ENCODE measurements around the gene GGA1. TPM values are rescaled to one million over a fixed set of nuclear protein-coding genes. Genes with fewer than 3 reads are reported as not detected.

The GGA1 gene
- total and polyA plus RNA-seq, 11 donors, result 22.7 to 45.7 (median 27.4) TPM

GRCh38 chr22:37632174-37633088, 23.8 kb downstream of the GGA1 start:
- DNase-seq (no peak), ATAC-seq (no peak)
- peaks cover 0 to 39% (median 15%) of the 10 kb centered on the region in 9 donors for H3K36me3 ChIP-seq
- H3K4me1 ChIP-seq, result peaks cover 2 to 77% (median 26%) of the 10 kb centered on the region in 12 donors
- no peaks in the 10 kb centered on the region for H3K27me3 ChIP-seq
- intact Hi-C loops (cut with DNase I), result no loop called here
- H3K27ac ChIP-seq, result peak overlapping the region; percentile 65 to 98 (median 84)
- H3K4me3 ChIP-seq, result peak overlapping the region in 1 of 12 donors; percentile 36
- TF ChIP-seq POLR2A (IDR thresholded peaks at IDR 0.05) (no peak), CTCF (IDR thresholded peaks at IDR 0.05) (no peak)
- 81 to 85% (median 84%) methylated on average over 6 to 14 of the region's 14 CpGs for WGBS, 4 donors
- no peaks in the 10 kb centered on the region for H3K9me3 ChIP-seq

GRCh38 chr22:37633089-37633624, 24.5 kb downstream of the GGA1 start:
- peaks cover 2 to 77% (median 26%) of the 10 kb centered on the region in 12 donors for H3K4me1 ChIP-seq
- H3K4me3 ChIP-seq, result peak overlapping the region in 6 of 12 donors; percentile 1 to 36 (median 26)
- peaks cover 0 to 38% (median 15%) of the 10 kb centered on the region in 9 donors for H3K36me3 ChIP-seq
- H3K27ac ChIP-seq, result peak overlapping the region; percentile 65 to 98 (median 84)
- TF ChIP-seq POLR2A (IDR thresholded peaks at IDR 0.05) (no peak), CTCF (IDR thresholded peaks at IDR 0.05) (no peak)
- no peaks in the 10 kb centered on the region for H3K27me3 ChIP-seq
- H3K9me3 ChIP-seq, result no peaks in the 10 kb centered on the region
- ATAC-seq (peak in 1 of 4 donors; percentile 1), DNase-seq (no peak)
- intact Hi-C loops (cut with DNase I), result no loop called here
- 50 to 60% (median 59%) methylated on average over 7 to 11 of the region's 11 CpGs for WGBS, 4 donors

GRCh38 chr22:37633625-37634416, 25.2 kb downstream of the GGA1 start:
- ATAC-seq, result peak; percentile 76 to 91 (median 84)
- H3K4me3 ChIP-seq, result peak overlapping the region in 9 of 12 donors; percentile 1 to 36 (median 22)
- DNase-seq, result peak; percentile 90 to 95 (median 92)
- no peaks in the 10 kb centered on the region for H3K9me3 ChIP-seq
- TF ChIP-seq POLR2A (IDR thresholded peaks at IDR 0.05) (no peak), CTCF (IDR thresholded peaks at IDR 0.05) (peak in 9 of 12 donors; percentile 9 to 51 (median 26))
- peaks cover 2 to 80% (median 30%) of the 10 kb centered on the region in 12 donors for H3K4me1 ChIP-seq
- H3K36me3 ChIP-seq, result peaks cover 0 to 31% (median 14%) of the 10 kb centered on the region in 9 donors
- H3K27ac ChIP-seq, result peak overlapping the region; percentile 65 to 98 (median 84)
- no peaks in the 10 kb centered on the region for H3K27me3 ChIP-seq
- 4 to 19% (median 6%) methylated on average over 20 to 24 of the region's 24 CpGs for WGBS, 4 donors
- intact Hi-C loops (cut with DNase I), result no loop called here

Data from heart left ventricle (tissue), 16 donors.